A549 treated with dexamethasone at 1 μM for 4 hours (cell line): ENCODE results near the gene TMEM208. TPM values are rescaled to one million over a fixed set of nuclear protein-coding genes. Genes with fewer than 3 reads are reported as not detected.

Experiments
- total RNA-seq: library from RNA; stranded (reverse); fragments of 200-300 nt; extraction: Qiagen RNA extraction; gene quantifications from 5 replicates; pipeline ENCODE4 v1.2.3, GENCODE V29; 2022

TMEM208 gene
- 77.9 to 91.6 TPM (median 80.0 TPM) in 5 replicates for total RNA-seq

GRCh38 chr16:67226804-67227566 lies at the start of gene TMEM208:
TSS of gene TMEM208 (plus strand) at chr16:67227130. CDS start at chr16:67227219, 89 bp downstream.

GRCh38 chr16:67183627-67184452 lies 43.1 kb upstream of the TMEM208 start, which contains the start of gene MATCAP1:
TSS of gene MATCAP1 (minus strand) at chr16:67183963. CDS start at chr16:67180610, 3,353 bp downstream.

GRCh38 chr16:67190041-67190440 lies 36.9 kb upstream of the TMEM208 start, which contains the start of gene EXOC3L1:
TSS of gene EXOC3L1 (minus strand) at chr16:67190136. CDS start at chr16:67189676, 460 bp downstream.

DNA sequence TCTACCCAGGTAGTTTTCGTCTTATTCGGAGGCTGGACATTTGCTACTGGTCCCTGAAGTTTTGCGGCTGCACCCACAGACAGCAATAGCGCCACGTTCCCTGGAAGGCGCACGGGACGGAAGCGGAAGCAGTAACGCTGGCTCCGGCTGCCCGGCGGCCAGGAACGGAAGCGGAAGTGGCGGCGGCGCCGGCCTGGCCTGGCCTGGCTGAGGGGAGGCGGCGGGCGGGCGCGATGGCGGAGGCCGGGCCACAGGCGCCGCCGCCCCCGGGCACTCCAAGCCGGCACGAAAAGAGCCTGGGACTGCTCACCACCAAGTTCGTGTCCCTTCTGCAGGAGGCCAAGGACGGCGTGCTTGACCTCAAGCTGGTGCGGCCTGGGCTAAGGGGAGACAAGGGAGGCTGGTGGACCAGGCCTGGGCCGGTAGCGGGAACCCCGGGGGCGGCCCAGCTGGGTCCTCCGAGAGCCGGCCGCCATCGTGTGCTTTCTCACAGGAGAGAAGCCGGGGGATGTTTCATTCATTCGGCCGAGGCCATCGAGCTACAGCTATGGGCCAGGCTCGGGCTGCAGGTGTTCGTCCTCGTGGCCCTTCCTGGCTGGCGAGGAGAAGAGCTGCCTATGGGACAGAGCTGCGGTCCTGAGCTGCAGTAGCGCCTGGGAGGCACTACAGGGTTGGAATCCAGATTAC lies 34.8 kb upstream of the TMEM208 start, which contains the start of gene E2F4:
TSS of gene E2F4 (plus strand) at position 161 of the 687 bp plus-strand sequence. CDS start at position 234, 73 bp downstream.

DNA sequence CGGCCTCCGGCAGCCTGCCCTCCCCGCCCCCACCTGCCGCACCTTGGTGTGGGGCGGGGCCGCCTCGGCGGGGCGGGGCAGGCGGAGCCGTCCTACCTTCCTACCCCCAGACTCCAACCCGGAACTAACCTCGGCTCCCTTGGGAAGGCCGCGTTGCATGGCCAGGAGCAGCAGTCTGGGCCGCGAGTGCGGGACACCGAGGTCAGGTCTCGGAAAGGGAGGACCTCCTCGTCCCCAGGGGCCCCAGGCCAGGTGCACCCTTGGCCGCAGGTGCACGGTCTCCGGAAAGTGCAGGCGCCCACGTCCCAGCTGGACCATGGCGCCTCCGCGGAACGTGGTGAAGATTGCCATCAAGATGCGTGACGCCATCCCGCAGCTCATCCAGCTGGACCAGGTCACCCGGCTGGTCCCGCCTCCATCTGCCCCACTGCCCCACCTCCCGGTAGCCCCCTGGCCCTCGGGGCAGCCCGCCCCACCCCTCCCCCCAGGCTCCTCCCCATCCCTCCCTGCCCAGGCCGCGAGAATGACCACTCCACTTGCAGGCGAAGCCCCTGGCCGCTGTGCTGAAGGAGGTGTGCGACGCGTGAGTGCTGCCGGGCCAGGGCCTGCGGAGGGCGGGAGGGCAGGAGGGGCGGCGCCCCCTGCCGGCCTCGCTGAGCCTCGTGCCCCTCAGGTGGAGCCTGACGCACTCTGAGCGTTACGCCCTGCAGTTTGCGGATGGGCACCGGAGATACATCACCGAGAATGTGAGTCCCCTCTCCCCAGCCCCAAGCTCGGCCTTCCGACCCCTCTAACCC lies 27.7 kb upstream of the TMEM208 start, which contains the start of gene ELMO3:
TSS of gene ELMO3 (plus strand) at position 121 of the 797 bp plus-strand sequence. CDS start at position 317, 196 bp downstream.

GRCh38 chr16:67247192-67248072 lies 20.5 kb downstream of the TMEM208 start, which contains the start of gene FHOD1:
TSS of gene FHOD1 (minus strand) at chr16:67247481. CDS start at chr16:67247410, 71 bp downstream.

GRCh38 chr16:67248401-67249177 lies 21.7 kb downstream of the TMEM208 start, which contains the start of gene SLC9A5:
TSS of gene SLC9A5 (plus strand) at chr16:67248979. CDS start at chr16:67249015, 36 bp downstream.

Other genes starting within 250 kb of the TMEM208 start
- 3.1 to 6.7 TPM (median 4.7 TPM) in 5 replicates for gene CES4A, start 238.5 kb upstream of the TMEM208 start, total RNA-seq
- 54.0 to 76.9 TPM (median 70.6 TPM) in 5 replicates for gene CBFB, start 198.0 kb upstream of the TMEM208 start, total RNA-seq
- 24.4 to 28.0 TPM (median 26.4 TPM) in 5 replicates for gene PHAF1, start 117.2 kb upstream of the TMEM208 start, total RNA-seq
- 7.6 to 11.4 TPM (median 9.6 TPM) in 5 replicates for gene B3GNT9, start 76.1 kb upstream of the TMEM208 start, total RNA-seq
- gene TRADD, start 67.2 kb upstream of the TMEM208 start, total RNA-seq = 16.3 to 19.9 TPM (median 17.7 TPM) in 5 replicates
- gene FBXL8, start 67.2 kb upstream of the TMEM208 start, total RNA-seq = 4.8 to 9.2 TPM (median 6.8 TPM) in 5 replicates
- 9.6 to 17.0 TPM (median 14.8 TPM) in 5 replicates for gene HSF4, start 62.4 kb upstream of the TMEM208 start, total RNA-seq
- 95.9 to 112 TPM (median 105 TPM) in 5 replicates for gene NOL3, start 56.6 kb upstream of the TMEM208 start, total RNA-seq
- gene MATCAP1, start 43.2 kb upstream of the TMEM208 start, total RNA-seq = 4.4 to 8.0 TPM (median 6.2 TPM) in 5 replicates
- gene EXOC3L1, start 37.0 kb upstream of the TMEM208 start, total RNA-seq = 0.05 to 0.21 TPM (median 0.06 TPM) in 5 replicates
- gene E2F4, start 35.0 kb upstream of the TMEM208 start, total RNA-seq = 77.3 to 103 TPM (median 101 TPM) in 5 replicates
- 0.59 to 1.7 TPM (median 0.98 TPM) in 5 replicates for gene ELMO3, start 28.0 kb upstream of the TMEM208 start, total RNA-seq
- gene FHOD1, start 20.4 kb downstream of the TMEM208 start, total RNA-seq = 31.3 to 53.0 TPM (median 49.4 TPM) in 5 replicates
- 0.87 to 1.7 TPM (median 1.4 TPM) in 5 replicates for gene SLC9A5, start 21.8 kb downstream of the TMEM208 start, total RNA-seq
- 10.1 to 14.2 TPM (median 12.5 TPM) in 5 replicates for gene PLEKHG4, start 52.4 kb downstream of the TMEM208 start, total RNA-seq
- 0.11 to 0.47 TPM (median 0.34 TPM) in 5 replicates for gene KCTD19, start 99.6 kb downstream of the TMEM208 start, total RNA-seq
- 0.11 to 0.14 TPM in 2 of 5 replicates, not detected in the others for gene LRRC36, start 99.7 kb downstream of the TMEM208 start, total RNA-seq
- gene TPPP3, start 166.4 kb downstream of the TMEM208 start, total RNA-seq = 9.2 to 13.3 TPM (median 12.4 TPM) in 5 replicates
- 4.6 to 7.4 TPM (median 5.5 TPM) in 5 replicates for gene ZDHHC1, start 189.3 kb downstream of the TMEM208 start, total RNA-seq
- 1.6 to 3.3 TPM (median 2.4 TPM) in 5 replicates for gene HSD11B2, start 204.0 kb downstream of the TMEM208 start, total RNA-seq